Omental fat pad (tissue), 4 donors: Measurements from ENCODE around the gene OVOL2. TPM values are rescaled to one million over a fixed set of nuclear protein-coding genes. Genes with fewer than 3 reads are reported as not detected.
"Not testable (repeated sequence)": the region's sequence is repeated elsewhere in the genome, so short reads cannot be mapped to it uniquely, and the experiment has no call there.

Experiments used
- ATAC-seq: fragments of 150-250 bp; one replicate; pipeline ENCODE4 v1.9.1; 2016; ENCODE audit warnings: mild to moderate bottlenecking, moderate library complexity; ENCODE audit not compliant: low FRiP score
- DNase-seq: peaks from one replicate; pipeline ENCODE4 v3.0.0-alpha.2; 2019; ENCODE audit warnings: low spot score
- total RNA-seq, 4 donors: library from RNA; depleted of rRNA; stranded (reverse); fragments of >200 nt; gene quantifications; one replicate each; pipeline ENCODE4 v1.1.0, GENCODE V29; 2016
- TF ChIP-seq, protein P1 (sequence below), 3 donors: fragments of 450-650 bp; IDR thresholded peaks; one replicate each; pipeline ENCODE4 v1.5.1; 2016 to 2017; ENCODE audit warnings: antibody characterized with exemption in 3 of 3, mild to moderate bottlenecking in 3 of 3, moderate library complexity in 2 of 3

Gene OVOL2
- not detected for total RNA-seq

DNA sequence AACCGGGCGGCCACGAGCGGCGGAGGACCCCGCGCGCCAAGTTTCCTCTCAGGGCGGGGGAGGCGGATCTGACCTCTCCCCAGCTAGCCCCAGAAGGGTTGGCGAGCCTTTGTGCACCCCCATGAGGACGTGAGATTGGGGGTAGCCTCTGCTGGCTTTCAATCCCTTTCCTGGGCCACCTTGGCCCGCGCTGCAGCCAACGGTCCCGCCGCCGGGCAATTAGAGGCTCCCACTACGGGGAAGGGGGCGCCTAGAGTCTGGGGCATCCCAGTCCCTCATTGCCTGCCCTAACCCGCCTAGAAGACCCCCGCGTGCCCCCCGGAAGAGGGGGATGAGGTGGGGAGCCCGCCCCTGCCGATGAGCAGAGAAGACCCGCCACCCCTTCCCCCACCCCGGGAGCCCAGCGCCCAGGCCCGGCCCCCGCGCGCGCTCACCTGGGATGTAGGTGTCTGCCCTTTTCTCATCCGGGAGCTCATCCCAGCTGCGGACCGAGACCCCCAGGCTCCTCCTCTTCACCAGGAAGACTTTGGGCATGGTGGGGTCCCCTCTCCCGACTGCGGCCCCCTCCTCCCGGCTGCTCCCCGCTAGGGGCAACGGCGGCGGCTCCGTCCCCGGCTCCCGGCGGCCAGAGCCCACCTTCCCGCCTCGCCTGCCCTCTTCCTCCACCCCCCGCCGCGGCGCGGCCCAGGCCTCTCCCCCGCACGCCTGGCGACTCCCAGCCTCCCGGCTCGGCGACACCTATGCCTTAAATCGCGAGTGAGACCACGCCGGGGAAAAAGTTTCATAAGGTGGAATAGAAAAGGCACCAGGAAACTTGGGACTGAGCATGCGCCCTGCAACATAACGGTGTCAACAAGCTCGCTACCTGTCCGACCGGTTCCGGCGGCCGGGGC, at the start of gene OVOL2:
OVOL2 (minus strand) TSS at position 816 of the 893 bp plus-strand sequence; CDS start at position 534, 282 bp downstream.
- no peak for ATAC-seq
- TF ChIP-seq, protein P1, sequence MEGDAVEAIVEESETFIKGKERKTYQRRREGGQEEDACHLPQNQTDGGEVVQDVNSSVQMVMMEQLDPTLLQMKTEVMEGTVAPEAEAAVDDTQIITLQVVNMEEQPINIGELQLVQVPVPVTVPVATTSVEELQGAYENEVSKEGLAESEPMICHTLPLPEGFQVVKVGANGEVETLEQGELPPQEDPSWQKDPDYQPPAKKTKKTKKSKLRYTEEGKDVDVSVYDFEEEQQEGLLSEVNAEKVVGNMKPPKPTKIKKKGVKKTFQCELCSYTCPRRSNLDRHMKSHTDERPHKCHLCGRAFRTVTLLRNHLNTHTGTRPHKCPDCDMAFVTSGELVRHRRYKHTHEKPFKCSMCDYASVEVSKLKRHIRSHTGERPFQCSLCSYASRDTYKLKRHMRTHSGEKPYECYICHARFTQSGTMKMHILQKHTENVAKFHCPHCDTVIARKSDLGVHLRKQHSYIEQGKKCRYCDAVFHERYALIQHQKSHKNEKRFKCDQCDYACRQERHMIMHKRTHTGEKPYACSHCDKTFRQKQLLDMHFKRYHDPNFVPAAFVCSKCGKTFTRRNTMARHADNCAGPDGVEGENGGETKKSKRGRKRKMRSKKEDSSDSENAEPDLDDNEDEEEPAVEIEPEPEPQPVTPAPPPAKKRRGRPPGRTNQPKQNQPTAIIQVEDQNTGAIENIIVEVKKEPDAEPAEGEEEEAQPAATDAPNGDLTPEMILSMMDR (IDR thresholded peaks at IDR 0.05) = no peak
- no peak for DNase-seq

DNA sequence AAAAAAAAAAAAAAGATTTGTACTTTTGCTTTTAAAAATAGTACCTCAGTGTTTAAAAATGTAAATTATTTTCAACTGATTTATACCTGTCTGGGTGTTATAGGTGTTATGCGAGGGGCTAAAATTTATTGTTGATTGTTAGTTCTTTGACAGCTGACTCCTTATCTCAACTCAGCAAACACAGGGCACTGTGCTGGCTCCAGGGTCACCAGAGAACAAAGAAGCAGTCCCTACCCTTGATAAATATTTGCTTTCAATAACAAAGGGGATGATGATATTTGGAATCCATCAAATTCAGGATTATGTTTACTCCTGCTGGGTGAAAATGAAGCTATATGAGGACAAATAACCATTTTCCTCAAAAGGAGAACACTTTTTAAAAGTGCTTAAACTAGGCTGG, 45.8 kb upstream of the OVOL2 start:
- no peak for DNase-seq
- TF ChIP-seq, protein P1 (IDR thresholded peaks at IDR 0.05) = no peak
- no peak for ATAC-seq

DNA sequence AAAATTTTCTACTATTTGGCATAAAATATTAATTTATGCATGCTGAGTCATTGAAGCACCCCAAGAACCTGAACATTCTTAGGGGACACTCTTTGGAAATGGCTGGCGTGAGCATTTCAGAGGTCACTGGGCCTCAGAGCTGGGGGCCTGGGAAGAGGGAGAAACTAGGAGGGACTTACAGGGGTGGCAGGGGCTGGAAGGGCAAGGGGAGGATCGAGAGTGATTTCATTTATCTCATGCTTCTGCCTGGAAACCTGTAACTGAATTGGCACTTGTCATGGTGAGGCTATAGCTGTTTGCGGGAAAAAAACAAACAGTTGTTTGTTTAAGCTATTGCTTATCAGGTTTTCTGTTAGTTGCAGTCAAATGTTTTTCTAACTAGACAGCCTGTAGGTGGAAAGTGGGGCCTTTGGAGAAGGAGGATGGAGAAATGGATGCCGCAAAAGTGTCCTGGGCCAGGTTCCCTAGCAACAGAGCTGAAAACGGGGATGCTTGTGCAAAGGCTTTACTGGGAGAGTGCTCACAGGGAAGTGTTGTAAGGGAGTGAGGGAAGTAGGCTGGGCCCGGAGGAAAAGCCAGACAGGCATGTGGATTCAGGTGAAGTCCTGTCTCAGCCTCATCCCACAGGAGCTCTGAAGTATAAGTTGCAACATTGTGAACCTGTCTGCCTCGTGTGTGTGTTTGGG, 43.6 kb upstream of the OVOL2 start:
- TF ChIP-seq, protein P1 (IDR thresholded peaks at IDR 0.05) = no peak
- DNase-seq = no peak
- ATAC-seq = no peak

DNA sequence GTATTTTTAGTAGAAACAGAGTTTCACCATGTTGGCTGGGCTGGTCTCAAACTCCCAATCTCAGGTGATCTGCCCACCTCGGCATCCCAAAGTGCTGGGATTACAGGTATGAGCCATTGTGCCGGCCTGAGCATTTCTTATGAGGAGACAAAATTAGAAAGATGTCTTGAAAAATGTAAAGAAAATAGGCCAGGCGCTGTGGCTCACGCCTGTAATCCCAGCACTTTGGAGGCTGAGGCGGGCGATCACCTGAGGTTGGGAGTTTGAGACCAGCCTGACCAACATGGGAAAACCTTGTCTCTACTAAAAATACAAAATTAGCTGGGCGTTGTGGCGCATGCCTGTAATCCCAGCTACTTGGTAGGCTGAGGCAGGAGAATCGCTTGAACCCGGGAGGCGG, 42.9 kb upstream of the OVOL2 start:
- DNase-seq, ATAC-seq: not testable (repeated sequence)

DNA sequence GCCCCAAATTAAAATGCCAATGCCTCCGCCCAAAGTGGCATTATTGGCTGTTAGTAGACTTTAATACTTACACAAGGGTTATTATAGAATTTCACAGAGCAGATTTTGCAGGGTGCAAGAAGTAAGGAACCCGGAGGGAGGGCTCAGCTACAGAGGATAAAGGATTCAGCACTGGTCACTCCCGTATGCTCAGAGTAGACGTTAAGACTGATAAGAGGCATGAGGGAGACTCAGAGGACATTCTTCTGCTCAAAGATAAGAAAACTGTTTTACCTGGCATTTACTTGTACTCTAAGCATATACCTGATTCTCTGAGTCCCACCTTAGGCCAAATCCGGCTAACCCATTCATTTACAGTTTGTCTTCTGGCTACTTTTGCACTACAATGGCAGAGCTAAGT, 36.5 kb upstream of the OVOL2 start:
- TF ChIP-seq, protein P1 (IDR thresholded peaks at IDR 0.05) = no peak
- no peak for DNase-seq
- ATAC-seq = no peak

DNA sequence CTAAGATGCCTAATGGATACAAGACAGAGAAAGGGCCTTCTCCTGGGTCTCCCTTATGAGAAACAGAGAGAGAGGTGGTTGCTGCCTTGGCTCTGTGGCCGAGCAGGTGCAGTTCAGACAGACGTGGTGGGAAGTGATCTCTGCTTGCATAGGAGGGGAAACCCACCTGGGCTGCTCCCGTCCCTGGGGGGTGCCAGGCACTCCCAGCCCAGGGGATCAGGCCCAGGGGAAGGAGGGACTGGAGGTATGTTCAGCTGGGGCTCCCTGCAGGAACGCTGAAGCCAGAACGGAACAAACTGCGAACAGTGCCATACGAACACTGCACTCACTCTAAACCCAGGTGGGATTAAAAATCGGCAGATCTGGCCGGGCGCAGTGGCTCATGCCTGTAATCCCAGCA, 35.7 kb upstream of the OVOL2 start:
- ATAC-seq (no peak), DNase-seq (no peak)
- TF ChIP-seq, protein P1 (IDR thresholded peaks at IDR 0.05) = no peak

DNA sequence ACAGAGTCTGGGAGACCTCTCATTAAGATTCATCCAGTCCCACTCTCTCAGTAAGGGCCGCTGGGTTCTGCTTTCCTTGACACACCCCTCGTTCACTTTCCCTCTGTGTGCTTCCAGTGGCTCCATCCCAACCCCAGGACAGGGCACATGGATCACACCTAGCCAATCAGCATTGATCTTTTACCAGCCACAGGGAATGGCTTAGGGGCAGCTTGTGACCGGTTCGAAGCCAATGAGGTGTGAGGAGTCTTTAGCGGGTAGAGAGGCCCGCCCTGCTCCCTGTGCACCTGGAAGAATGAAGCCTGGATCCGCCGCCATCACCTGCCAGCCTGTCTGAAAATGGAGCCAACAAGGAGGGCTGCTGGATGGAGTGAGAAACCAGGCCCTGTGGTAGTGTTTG, 35.2 kb upstream of the OVOL2 start:
- no peak for ATAC-seq
- TF ChIP-seq, protein P1 (IDR thresholded peaks at IDR 0.05) = no peak
- DNase-seq = no peak
